Islet precursor cell (in vitro differentiated cells): Measurements from ENCODE around the gene NAB1.

ENCODE experiments used
- DNase-seq: peaks from one replicate; pipeline ENCODE4 v3.0.0-alpha.2; 2018

The NAB1 gene

DNA sequence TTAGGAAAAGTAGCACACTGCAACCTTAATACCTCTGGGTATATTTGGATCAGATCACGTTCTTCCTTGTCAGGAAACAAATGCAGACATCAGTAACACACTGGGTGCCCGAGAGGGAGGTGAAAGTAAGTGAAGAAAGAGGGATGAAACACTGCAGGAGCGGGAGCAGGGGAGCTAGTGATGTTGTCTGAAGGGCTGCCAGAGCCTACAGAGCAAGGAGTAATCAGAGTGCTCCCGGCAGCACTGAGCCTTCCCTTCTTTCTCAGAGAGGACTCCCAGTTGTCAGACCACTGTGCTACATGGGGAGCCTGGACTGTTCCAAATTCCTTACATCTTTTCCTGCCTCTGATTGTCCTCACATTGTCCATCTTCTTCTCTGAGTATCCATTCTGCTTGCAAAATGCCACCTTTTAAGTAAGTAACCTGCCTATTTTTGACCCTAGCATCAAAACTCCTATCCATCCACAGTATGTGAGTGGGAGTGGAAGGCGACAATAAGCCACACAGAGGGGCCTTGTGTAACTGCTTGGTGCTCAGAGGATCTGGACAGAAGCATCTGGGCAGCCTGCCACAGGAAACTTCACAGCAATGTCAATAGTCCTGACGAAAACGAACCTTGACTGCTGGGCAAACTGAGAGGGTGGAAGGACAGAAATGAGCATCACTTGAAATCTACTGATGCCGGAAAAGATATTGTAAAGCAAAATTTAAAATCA is 10.8 kb upstream of the NAB1 start:
- DNase-seq, result no peak

DNA sequence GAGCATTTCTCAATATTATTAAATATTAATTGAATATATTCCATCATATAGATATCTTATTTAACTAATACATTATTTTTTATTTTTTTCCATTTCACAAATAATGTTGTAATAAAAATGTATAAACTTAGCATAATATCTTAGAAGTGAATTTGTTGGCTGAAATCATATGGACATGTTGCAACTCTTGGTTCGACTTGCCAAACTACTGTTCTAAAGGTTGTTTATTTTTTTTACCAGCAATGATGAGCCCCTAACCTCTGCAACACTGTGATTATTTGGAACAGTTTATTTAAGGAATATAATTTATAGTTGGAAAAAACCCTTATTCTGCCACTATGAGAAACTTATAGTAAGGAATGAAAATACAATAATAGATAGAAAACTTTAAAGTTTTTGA is 8.8 kb upstream of the NAB1 start:
- DNase-seq, result no peak

DNA sequence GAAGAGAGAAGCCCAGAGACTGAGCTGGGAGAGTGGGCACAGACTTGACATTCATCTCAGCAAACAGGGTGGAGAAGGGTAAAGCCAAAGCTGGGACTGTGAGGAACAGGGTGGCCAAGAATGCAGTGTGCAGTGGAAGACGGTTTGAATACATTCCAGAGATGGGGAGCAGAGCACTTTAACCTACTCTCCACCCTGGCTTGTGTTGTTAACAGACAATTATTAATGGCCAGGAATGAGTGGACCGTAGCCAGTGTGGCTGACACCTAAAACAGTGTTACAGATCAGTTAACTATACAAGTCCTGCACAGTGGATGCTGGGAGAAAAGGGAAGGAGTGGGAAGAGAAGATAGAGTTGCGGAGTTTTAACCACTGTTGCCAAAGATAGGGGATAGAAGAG is 7.4 kb upstream of the NAB1 start:
- DNase-seq, result peak; percentile 81

DNA sequence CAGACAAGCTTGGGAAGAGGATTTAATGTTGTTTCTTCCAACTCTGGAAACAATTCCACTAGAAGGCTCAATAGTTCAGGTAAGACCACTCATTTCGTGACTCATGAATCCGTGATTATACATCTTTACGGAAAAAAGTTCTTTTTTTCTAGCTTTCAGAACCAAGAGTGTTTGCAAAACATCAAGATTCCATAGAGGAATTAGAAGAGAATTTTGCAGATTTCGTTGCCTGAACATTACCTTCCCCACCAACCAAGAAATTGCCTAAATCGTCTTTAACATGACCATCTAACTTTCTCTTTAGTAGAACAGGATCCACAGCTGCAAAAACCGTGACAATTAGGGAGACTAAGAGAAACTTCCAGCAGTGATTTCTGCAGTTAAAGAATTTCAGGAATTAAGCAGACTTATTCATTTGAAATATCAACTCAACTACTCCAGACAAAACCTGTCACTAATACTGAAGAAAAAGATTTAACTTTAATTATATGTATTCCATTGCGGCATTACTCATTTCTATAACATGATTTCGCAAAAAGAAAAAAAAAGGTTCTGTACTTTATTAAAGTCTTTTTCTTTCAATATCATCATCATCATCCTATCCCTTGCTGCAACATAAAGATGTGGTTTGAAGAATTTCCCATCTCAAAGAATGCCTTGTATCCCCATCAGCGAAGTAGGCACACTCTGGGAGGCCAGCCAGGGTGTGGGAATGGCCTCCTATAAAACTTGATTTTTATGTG is 1.9 kb upstream of the NAB1 start:
- no peak for DNase-seq

DNA sequence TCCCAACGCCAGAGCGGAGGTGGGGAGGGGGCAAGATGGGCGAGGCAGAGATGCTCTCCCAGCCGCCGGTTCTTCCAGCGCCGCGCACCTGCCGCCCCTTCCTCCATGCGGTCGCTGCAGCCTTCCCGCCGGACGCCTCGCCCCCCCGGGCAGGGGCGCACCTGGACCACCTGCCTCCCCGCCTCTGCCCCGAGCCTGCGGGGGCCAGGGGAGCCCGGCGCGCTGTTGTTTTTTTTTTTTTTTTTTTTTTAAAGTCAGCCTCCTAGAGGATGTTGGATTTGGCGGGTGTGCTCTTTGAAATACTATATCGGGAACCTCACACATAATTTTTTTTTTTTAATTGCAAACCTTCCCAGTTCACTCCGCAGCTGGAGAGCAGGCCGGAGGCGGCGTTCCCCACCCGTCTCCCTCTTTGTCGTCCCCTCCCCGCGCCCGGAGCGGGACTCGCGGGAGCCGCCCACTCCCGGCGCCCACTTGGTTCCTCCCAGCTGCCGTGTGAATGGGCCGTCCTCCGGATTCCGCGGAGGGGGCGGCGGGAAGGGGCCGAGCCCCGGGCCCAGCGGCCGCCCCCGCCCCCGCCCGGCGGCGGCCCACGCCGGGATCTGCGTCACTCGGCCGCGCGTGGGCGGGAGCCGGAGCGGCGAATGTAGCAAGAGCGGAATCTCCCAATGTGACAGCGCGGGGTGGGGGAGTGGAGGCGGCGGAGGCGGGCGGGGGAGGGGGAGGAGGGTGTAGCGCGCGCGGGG is 421 bp upstream of the NAB1 start:
- DNase-seq, result peak; percentile 87

DNA sequence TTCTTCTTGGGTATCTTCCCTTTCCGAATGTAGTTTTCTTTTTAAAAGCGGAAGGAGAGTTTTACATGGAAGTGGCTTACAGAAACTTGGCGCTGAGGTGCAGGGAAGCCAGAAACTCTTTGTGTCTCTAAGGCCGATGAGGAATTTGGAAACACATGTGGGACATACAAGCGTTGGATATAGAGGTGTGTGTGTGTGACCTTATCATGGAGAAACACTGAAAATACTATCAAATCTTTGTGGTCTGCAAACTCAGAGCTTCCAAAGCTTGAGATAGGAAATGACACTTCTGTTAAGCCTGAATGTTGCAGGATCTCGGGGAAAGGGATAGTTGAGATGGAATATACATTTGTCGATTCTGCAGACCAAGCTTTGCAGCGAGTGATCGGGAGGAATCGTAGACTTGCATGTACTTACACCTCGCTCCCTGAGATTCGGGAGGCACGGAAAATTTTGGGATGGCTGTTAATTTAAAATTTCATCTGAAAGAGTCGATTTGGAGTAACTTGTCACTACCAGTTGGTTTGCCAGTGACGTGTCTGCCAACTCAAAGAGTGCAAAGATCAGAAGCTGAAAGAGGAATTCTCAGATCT is 1.0 kb downstream of the NAB1 start:
- no peak for DNase-seq

DNA sequence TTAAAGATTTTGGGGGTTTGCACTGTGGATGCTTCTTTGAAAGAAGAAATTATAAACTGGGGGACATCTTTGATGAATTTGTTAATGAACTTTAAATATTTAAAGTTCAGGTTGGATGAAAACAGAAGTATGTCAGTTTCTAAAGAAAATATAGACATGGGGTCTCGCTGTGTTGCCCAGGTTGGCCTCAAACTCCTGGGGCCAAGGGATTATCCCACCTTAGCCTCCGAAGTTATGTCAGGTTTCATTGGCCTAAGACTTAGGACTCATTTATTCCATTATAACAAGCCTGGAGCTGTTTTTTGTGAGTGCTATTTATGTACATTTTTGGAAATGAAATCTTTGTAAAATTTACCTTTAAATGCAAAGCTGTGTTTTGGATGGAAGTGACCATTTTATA is 2.5 kb downstream of the NAB1 start:
- no peak for DNase-seq

DNA sequence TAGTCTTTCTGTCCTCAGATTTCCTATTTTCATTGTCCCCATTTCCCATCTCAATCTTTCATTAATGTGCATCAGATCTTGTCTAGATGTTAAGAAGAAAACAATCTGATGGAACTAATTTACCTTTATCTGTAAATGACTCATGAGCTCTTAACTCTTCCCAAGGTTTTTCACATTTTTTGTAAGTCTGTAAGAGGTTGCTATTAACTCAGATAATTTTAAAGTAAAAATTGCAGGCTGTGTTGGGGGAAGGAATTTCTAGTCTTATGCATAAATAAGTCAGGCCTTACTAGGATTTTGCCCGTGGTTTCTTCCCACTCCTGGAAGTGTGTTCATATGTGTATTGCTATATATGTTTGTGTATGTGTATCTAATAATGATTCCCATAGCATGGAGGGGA is 4.3 kb downstream of the NAB1 start:
- DNase-seq, result no peak

DNA sequence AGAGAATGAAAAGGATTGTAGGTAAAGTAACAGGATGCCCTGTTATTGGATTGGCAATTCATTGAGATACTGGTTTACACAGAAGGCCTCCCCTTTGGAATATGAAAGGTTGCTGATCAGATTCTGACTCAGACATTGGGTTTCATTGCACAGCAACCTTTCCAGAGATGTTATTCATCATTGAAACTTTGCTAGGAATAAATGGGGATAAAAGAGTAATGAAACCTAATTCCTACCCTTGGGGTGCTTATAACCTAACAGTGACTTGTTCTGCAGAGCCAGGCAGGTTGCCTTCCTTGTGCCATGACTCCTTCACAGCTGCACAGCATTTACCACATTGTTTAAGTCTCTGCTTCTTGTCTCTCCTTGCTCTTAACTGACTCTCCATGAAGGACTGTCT is 5.0 kb downstream of the NAB1 start:
- DNase-seq, result no peak

DNA sequence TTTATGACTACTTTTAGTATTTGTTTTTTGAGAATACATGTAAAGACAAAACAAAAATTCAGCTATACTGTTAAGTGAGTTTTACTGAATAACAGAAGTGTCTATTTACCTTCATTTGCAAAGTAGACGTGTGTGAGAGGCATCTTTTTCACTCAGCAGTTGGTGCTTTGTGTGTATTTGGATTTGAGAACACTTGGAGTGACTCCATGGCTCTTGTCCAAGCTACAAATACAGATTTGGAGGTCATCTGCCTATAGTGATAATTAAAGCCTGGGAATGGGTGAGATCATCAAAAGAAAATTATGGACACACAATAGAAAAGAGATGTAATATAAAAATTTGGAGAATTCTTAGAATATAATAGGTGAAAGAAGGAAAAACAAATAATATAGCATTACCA is 6.2 kb downstream of the NAB1 start:
- DNase-seq, result no peak

DNA sequence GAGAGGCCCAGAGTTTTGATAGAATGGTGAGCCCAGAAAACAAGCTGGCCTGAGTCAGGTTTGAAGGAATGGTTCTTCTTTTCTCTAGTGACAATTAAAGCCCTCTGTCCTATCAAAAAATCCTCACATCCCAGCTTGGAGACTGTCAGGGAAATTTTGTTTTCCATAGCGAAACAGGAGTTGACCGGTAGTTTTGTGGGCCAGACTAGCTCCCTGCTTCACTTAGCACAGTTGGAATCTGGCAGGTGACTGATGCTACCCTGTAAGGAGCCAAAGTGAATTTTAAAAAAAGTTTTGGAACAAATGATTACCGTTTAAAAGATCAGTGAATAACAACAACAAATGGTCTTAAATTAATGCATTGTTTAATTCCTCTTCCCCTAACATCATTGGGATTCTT is 6.7 kb downstream of the NAB1 start:
- no peak for DNase-seq

DNA sequence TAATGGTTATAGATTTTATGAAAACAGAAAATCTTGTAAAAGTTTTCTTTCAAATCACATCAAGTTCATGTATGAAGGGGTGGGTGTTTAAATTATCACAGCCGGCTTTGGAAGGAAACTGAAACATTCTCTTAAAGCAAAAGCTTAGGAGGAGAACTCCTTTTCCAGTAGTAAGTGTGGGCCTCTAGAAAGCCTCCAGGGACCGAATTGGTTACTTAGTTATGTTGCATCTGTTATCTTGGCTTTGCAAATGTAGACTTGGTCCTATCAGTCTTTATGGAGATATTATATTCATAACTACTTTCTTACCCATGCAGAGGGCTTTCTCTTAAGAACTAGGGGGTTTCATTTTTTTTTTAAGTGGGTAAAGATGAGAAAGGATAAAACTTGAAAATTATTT is 7.4 kb downstream of the NAB1 start:
- no peak for DNase-seq

DNA sequence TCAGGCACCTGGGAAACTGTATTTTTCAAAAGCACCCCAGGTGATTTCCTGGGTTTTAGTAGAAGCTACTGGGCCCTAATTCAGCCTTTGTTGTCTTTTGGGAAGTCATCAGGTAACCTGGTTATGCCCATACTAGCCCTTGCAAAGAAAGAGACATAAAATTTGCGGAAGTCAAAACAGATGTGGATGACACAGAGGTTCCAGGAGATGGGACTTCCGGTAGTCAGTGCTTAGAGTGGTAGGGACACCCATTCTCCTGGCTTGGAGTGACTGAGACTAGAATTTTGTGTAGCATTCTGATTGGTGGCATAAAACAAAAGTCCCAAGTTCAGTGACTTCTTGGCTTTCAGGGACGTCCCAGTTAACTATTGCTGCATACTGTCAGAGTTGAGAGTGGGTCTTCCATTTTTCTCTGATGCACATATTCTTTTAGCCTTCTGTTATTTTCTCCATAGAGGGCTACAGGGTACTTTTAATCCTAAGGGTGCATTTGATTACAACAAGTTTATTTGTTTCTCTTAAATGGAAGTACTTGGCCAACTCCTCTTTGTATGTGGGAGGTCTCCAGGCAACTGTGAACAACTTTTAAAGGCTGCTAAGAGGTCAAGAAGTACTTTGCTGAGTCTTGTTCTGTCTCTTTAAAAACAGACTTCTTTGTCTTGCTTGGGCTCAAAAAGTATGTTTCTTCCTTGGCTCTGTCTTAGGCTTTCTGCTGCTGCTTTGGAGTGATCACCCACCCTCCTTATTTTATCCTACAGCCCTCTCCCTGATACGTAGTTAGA is 8.8 kb downstream of the NAB1 start:
- DNase-seq, result no peak

DNA sequence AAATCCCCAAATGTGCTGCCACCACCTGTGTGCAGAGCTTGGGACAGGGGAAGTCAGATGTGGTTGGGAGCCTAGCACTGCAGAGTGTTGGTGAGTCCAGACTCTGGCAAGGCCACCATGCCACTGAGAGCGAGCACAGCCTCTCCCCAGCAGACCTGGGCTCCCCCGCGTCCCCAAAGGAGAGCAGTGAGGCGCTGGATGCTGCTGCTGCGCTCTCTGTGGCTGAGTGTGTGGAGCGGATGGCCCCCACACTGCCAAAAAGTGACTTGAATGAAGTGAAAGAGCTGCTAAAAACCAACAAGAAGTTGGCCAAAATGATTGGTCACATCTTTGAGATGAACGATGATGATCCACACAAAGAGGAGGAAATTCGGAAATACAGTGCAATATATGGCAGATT is 10.7 kb downstream of the NAB1 start:
- DNase-seq, result no peak

DNA sequence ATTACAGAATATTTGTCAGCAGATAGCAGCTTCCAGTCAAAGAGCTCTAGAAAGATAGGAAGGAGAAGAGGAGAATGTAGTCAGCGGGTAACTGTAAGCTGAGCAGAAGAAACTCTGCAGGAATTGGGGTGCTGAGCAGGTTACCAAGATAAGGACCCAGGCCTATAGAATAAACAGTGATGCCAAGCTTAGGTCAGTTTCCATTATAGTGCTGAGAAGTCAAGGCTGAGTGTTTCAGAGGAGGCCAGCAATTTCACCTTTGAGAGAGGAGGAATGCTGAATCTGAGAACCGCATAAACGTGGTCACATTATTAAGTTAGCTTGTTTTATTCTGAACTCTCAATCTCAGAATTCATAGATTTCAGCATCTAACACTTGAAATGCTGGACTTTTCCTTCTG is 13.9 kb downstream of the NAB1 start:
- no peak for DNase-seq

DNA sequence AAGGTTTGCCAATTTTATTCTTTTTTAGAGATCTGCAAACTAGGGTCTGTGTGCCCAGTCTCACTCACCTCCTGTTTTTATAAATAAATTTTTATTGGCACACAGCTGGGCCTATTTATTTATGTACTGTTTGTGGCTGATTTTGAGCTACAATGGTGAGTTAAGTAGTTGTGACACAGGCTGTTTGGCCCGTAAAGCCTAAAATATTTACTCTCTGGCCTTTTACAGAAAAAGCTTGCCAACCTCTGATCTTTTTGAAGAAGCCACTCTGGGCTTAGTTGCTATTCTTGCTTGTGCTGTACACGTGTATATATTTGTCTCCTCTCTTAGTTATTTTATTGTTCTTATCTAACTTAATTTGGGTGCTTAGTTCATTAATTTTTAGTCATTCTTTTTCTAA is 14.5 kb downstream of the NAB1 start:
- no peak for DNase-seq

DNA sequence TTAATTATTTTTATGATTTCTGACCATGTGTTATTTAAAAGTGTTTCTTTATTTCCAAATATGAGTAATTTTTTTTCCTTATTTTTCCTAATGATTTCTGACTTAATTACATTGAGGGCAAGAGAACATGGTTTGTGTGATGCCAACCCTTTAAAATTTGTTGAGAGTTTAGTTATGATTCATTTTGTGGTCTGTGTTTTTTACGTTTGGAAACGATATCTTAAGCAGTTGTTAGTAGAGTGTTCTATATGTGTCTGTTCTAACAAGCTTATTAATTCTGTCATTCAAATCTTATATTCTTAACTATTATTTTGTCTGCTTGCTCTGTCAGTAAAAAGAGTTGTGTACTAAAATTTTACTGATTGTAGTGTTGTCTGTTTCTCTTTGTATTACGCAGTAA is 15.0 kb downstream of the NAB1 start:
- no peak for DNase-seq

DNA sequence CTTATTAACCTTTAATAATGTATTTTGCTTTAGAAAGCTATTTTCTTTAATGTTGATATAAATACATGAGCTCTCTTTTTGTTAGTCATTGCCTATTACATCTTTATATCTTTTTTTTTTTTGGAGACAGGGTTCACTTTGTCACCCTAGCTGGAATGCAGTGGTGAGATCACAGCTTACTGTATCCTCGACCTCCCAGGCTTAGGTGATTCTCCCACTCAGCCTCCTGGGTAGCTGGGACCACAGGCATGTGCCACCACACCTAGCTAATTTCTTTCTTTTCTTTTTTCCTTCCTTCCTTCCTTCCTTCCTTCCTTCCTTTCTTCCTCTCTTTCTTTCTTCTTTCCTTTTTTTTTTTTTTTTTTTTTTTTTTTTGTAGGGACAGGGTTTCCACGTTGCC is 15.4 kb downstream of the NAB1 start:
- no peak for DNase-seq

DNA sequence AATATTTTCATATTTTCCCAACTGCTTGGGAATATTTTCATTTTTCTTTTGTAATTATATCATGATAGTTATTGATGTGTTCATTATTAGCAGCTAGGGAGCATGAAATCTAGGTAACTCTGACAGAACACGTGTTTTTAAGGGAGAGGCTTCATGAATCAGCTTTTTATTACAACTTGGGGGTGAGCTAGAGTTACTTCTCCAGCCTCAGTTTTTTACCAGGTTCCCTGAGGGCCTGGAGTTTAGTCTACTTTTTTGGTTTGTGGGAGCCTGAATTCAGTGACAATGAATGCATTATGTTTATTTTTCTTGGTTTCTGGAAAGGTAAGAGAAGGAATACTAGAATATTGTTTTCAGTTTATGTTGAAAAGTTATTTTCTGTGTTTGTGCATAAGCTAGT is 18.0 kb downstream of the NAB1 start:
- no peak for DNase-seq

DNA sequence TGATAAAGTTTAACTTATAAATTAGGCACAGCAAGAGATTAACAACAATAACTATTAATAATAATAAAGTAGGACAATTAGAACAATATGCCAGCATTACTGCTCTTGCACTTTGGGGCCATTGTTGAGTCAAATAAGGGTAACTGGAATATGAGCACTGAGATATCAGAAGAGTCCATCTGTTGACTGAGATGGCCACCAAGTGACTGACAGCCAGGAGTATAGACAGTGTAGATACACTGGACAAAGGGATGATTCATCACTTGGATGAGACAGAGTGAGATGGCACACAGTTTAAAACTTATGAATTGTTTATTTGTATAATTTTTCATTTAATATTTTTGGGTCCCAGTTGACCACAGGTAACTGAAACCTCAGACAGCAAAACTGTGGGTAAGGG is 20.0 kb downstream of the NAB1 start:
- no peak for DNase-seq

DNA sequence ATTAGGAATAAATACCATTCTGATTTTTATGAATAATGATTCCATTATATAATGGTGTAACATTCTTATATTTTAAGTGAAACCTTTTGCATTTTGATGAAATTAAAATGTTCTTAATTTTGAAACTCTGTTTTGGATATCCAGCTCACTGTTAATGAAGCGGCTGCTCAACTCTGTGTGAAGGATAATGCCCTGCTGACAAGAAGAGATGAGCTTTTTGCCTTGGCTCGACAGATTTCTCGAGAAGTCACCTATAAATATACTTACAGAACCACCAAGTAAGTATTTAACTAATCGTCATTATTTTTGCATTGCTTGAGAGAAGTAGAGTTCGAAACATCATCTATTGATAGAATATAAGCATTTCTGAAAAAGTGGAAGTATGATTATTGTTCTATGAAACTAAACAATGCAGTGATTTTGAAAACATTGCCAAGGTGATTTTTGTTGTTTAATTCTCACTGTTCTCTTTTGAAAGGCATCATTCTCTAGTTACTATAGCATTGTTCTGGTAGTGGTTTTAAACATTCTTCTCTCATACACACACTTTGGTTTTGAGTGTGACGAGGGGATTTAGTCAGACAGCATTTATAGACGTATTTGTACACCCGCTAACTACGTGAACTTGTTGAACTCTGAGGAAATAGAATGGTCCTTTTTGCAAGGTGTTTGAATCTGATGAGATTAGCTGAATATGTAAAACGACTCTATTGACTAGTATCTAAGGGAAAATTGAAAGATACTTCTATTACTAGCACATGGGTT is 21.5 kb downstream of the NAB1 start:
- no peak for DNase-seq

DNA sequence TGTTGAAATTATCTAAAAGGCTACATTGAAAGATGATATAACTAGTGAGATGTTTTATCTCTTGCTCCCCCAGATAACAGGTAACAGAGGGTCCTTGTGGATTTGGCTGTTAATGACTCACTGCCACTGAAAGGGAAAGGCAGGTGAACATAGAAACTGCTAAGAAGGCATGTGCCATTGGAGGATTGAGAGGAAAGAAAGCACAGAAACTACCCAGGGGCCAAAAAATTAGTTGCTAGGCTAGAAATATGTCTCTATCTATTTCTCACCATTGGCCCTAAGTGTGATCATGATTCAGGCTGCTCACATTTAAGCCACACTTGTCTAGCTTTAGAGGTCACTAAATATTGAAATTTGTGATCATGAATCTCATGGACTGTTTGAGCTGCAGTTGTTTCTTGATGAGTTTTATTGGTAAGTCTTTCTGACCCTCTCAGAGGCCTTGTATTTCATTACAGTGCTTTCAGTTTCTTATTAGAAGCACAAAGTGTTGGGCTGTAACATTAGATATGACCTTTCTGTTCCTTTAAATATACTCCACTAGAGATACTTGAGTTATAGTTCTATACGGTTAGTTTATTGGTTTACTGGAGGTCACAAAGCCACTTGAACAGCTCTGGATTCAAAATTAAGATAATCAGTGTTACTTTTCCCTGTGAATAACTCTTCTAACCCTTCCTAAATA is 26.2 kb downstream of the NAB1 start:
- DNase-seq, result no peak
